ENCODE measurements around the gene MARVELD1. TPM values are rescaled to one million over a fixed set of nuclear protein-coding genes. Genes with fewer than 3 reads are reported as not detected.

Gene MARVELD1
- total and polyA plus RNA-seq, 2 of the 4 experiments (the other 2 are of a cell fraction), result 12.0 to 68.1 TPM

DNA sequence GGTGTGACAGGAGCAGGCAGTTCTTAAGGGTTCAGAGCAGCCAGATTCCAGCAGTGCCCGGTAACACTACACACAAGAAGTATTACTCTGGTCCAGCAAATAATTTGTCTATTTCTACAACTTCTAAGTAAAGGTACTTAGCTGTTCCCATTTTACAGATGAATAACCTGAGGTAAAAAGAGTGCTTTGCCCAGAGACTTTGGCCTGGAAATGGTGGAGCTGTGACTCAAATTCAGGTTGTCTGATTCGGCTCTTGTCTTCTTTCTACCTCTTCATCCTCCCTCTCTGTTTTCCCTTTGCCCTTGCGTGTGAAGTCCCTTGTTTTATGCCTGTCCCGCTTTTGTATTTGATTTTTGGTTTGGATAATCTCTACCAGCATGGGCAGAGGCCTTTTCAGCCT lies 41.2 kb downstream of the MARVELD1 start:
- CTCF ChIA-PET, result no interaction called here
- Histone ChIP-seq H3K4me1 (ENCODE audit: control insufficient read depth, insufficient read depth, low read length) (no peaks in the 10 kb centered on the region), H3K4ac (ENCODE audit: low read depth, low read length) (no peak overlapping the region), H3K56ac (ENCODE audit: extremely low read depth, insufficient read depth, low read length) (no peak overlapping the region), H3K18ac (ENCODE audit: low read depth, low read length) (no peak overlapping the region), H3K23ac (ENCODE audit: low read depth, low read length) (no peak overlapping the region), H2BK20ac (ENCODE audit: low read depth, low read length) (no peak overlapping the region), H3K79me1 (ENCODE audit: low read depth in 1 of 2, low read length in 2 of 2) (peaks cover 8% of the 10 kb centered on the region in 2 experiments; a peak in 2 of 4 replicates), H4K91ac (ENCODE audit: insufficient read depth, low read depth, low read length) (no peak overlapping the region), H3K14ac (replicated peaks; ENCODE audit: low read depth, low read length) (no peak overlapping the region), H3K27ac (ENCODE audit: insufficient read depth, low read length) (no peak overlapping the region), H3K9me3 (ENCODE audit: control insufficient read depth, insufficient read depth, low read length) (no peaks in the 10 kb centered on the region), H3K9me1 (ENCODE audit: insufficient read depth, low read length) (no peaks in the 10 kb centered on the region; the same call in 1 of the 2 replicates), H2BK15ac (ENCODE audit: low read depth, low read length) (no peak overlapping the region), H2AK9ac (replicated peaks; ENCODE audit: low read depth, low read length, poor library complexity) (no peak overlapping the region), H3K4me2 (ENCODE audit: low read depth, low read length) (no peak overlapping the region), H3K4me3 (ENCODE audit: insufficient read depth, low read depth, low read length) (no peak overlapping the region), H4K20me1 (ENCODE audit: insufficient read depth, low read length) (no peaks in the 10 kb centered on the region; the same call in 1 of the 2 replicates), H4K5ac (ENCODE audit: low read depth, low read length) (no peak overlapping the region), H3K36me3 (ENCODE audit: control insufficient read depth, insufficient read depth, low read length) (peaks cover 73% of the 10 kb centered on the region), H3K9ac (ENCODE audit: low read depth, low read length) (no peak overlapping the region), H2BK5ac (ENCODE audit: low read depth, low read length, poor library complexity, severe bottlenecking) (no peak overlapping the region), H3K27me3 (ENCODE audit: control insufficient read depth, insufficient read depth, low read length) (no peaks in the 10 kb centered on the region), H4K8ac (ENCODE audit: low read depth in 2 of 2, low read length in 2 of 2) (no peak overlapping the region), H2BK120ac (ENCODE audit: low read depth, low read length) (no peak overlapping the region), H2AFZ (replicated peaks; ENCODE audit: low read length, poor library complexity) (no peak overlapping the region), H2AK5ac (ENCODE audit: low read depth, low read length) (no peak overlapping the region)
- POLR2A ChIA-PET (ENCODE audit: unreplicated experiment), result no interaction called here
- dilution Hi-C loops (cut with HindIII; ENCODE audit: low sequenced_read_pairs, unreplicated experiment) (no loop called here), intact Hi-C loops (cut with micrococcal nuclease) (no loop called here), in situ Hi-C loops (cut with MboI; ENCODE audit: low sequenced_read_pairs) (no loop called here)
- ATAC-seq (ENCODE audit: low read depth) (no peak), DNase-seq (no peak)
- no peak for TF ChIP-seq NFE2L2 (IDR thresholded peaks at IDR 0.05; ENCODE audit: low read depth, low read length)
- no peak for TF ChIP-seq MAFK (IDR thresholded peaks at IDR 0.05; ENCODE audit: low read depth, low read length)
- no peak for TF ChIP-seq BHLHE40 (IDR thresholded peaks at IDR 0.05; ENCODE audit: low read depth, low read length)
- no peak for TF ChIP-seq POLR2A (IDR thresholded peaks at IDR 0.05; ENCODE audit: low read depth, low read length)
- no peak for TF ChIP-seq MXI1 (IDR thresholded peaks at IDR 0.05; ENCODE audit: borderline replicate concordance, low read depth, low read length)
- TF ChIP-seq SMC3 (IDR thresholded peaks at IDR 0.05; ENCODE audit: low read depth, low read length), result no peak
- no peak for TF ChIP-seq FOS (IDR thresholded peaks at IDR 0.05; ENCODE audit: low read depth, low read length)
- TF ChIP-seq RAD21 (IDR thresholded peaks at IDR 0.05; ENCODE audit: low read length), result no peak
- TF ChIP-seq, protein P1, sequence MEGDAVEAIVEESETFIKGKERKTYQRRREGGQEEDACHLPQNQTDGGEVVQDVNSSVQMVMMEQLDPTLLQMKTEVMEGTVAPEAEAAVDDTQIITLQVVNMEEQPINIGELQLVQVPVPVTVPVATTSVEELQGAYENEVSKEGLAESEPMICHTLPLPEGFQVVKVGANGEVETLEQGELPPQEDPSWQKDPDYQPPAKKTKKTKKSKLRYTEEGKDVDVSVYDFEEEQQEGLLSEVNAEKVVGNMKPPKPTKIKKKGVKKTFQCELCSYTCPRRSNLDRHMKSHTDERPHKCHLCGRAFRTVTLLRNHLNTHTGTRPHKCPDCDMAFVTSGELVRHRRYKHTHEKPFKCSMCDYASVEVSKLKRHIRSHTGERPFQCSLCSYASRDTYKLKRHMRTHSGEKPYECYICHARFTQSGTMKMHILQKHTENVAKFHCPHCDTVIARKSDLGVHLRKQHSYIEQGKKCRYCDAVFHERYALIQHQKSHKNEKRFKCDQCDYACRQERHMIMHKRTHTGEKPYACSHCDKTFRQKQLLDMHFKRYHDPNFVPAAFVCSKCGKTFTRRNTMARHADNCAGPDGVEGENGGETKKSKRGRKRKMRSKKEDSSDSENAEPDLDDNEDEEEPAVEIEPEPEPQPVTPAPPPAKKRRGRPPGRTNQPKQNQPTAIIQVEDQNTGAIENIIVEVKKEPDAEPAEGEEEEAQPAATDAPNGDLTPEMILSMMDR (conservative IDR thresholded peaks at IDR 0.05; ENCODE audit: low read depth, low read length), result no peak
- TF ChIP-seq, protein P2, sequence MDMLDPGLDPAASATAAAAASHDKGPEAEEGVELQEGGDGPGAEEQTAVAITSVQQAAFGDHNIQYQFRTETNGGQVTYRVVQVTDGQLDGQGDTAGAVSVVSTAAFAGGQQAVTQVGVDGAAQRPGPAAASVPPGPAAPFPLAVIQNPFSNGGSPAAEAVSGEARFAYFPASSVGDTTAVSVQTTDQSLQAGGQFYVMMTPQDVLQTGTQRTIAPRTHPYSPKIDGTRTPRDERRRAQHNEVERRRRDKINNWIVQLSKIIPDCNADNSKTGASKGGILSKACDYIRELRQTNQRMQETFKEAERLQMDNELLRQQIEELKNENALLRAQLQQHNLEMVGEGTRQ (IDR thresholded peaks at IDR 0.05; ENCODE audit: low read depth, low read length), result no peak
- no peak for TF ChIP-seq MAZ (IDR thresholded peaks at IDR 0.05; ENCODE audit: borderline replicate concordance, low read depth, low read length)
- TF ChIP-seq, protein P3, sequence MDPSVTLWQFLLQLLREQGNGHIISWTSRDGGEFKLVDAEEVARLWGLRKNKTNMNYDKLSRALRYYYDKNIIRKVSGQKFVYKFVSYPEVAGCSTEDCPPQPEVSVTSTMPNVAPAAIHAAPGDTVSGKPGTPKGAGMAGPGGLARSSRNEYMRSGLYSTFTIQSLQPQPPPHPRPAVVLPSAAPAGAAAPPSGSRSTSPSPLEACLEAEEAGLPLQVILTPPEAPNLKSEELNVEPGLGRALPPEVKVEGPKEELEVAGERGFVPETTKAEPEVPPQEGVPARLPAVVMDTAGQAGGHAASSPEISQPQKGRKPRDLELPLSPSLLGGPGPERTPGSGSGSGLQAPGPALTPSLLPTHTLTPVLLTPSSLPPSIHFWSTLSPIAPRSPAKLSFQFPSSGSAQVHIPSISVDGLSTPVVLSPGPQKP (IDR thresholded peaks at IDR 0.05; ENCODE audit: borderline replicate concordance, low read depth, low read length), result no peak
- TF ChIP-seq CEBPB (IDR thresholded peaks at IDR 0.05; ENCODE audit: low read depth, low read length), result no peak
- no peak for TF ChIP-seq RCOR1 (IDR thresholded peaks at IDR 0.05; ENCODE audit: insufficient replicate concordance, low read length)
- no peak for TF ChIP-seq CHD1 (IDR thresholded peaks at IDR 0.05; ENCODE audit: low read depth, low read length)
- no peak for TF ChIP-seq RFX5 (IDR thresholded peaks at IDR 0.05; ENCODE audit: low read depth, low read length)
- BruUV-seq (replicated peaks), result no TSS peak
- no CpG with 5 or more reads among the region's 4 CpGs for WGBS, 2 experiments (ENCODE audit: extremely low coverage in 2 of 2, insufficient read length in 1 of 2)

Data from IMR-90 (cell line).